ENCODE data around the gene EMP3. TPM values are rescaled to one million over a fixed set of nuclear protein-coding genes. Genes with fewer than 3 reads are reported as not detected.
"Not testable (repeated sequence)": the region's sequence is repeated elsewhere in the genome, so short reads cannot be mapped to it uniquely, and the experiment has no call there.

Gene EMP3
- total RNA-seq, 4 donors from 2014 or later, result 48.6 to 173 (median 58.9) TPM

DNA sequence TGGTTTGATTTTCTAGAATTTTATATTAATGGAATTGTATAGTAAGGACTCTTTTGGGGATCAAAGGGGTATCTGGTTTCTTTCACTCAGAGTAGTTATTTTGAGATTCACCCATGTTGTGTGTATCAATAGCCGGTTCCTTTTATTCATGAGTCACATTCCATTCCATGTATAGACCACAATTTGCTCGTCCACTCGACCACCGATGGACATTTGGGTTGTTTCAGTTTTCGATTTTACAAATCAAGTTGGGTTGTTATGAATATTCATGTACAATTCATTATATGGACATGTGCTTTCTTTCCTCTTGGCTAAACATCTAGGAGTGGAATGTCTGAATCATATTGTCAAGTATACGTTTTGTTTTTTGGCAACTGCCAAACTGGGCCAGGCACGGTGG lies 9.6 kb upstream of the EMP3 start:
- TF ChIP-seq, protein P1, sequence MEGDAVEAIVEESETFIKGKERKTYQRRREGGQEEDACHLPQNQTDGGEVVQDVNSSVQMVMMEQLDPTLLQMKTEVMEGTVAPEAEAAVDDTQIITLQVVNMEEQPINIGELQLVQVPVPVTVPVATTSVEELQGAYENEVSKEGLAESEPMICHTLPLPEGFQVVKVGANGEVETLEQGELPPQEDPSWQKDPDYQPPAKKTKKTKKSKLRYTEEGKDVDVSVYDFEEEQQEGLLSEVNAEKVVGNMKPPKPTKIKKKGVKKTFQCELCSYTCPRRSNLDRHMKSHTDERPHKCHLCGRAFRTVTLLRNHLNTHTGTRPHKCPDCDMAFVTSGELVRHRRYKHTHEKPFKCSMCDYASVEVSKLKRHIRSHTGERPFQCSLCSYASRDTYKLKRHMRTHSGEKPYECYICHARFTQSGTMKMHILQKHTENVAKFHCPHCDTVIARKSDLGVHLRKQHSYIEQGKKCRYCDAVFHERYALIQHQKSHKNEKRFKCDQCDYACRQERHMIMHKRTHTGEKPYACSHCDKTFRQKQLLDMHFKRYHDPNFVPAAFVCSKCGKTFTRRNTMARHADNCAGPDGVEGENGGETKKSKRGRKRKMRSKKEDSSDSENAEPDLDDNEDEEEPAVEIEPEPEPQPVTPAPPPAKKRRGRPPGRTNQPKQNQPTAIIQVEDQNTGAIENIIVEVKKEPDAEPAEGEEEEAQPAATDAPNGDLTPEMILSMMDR (IDR thresholded peaks at IDR 0.05), result no peak
- no peak for DNase-seq (ENCODE audit: low spot score)
- ATAC-seq (ENCODE audit: low FRiP score), result no peak

GRCh38 chr19:48317708-48317960 lies 7.7 kb upstream of the EMP3 start:
- not testable (repeated sequence) for ATAC-seq (ENCODE audit: low FRiP score); DNase-seq (ENCODE audit: low spot score)

GRCh38 chr19:48318286-48318987 lies 6.9 kb upstream of the EMP3 start:
- TF ChIP-seq, protein P1 (IDR thresholded peaks at IDR 0.05), result no peak
- no peak for DNase-seq (ENCODE audit: low spot score)
- no peak for ATAC-seq (ENCODE audit: low FRiP score)

GRCh38 chr19:48319647-48320541 lies 5.5 kb upstream of the EMP3 start:
- TF ChIP-seq, protein P1 (IDR thresholded peaks at IDR 0.05), result no peak
- peak; percentile 96 for DNase-seq (ENCODE audit: low spot score)
- ATAC-seq (ENCODE audit: low FRiP score), result peak; percentile 38

- ATAC-seq (ENCODE audit: low FRiP score) (peak; percentile 84), DNase-seq (ENCODE audit: low spot score) (peak; percentile 96)
- TF ChIP-seq, protein P1 (IDR thresholded peaks at IDR 0.05), result no peak
Measured at GRCh38 chr19:48321372-48321621, 4.1 kb upstream of the EMP3 start.

DNA sequence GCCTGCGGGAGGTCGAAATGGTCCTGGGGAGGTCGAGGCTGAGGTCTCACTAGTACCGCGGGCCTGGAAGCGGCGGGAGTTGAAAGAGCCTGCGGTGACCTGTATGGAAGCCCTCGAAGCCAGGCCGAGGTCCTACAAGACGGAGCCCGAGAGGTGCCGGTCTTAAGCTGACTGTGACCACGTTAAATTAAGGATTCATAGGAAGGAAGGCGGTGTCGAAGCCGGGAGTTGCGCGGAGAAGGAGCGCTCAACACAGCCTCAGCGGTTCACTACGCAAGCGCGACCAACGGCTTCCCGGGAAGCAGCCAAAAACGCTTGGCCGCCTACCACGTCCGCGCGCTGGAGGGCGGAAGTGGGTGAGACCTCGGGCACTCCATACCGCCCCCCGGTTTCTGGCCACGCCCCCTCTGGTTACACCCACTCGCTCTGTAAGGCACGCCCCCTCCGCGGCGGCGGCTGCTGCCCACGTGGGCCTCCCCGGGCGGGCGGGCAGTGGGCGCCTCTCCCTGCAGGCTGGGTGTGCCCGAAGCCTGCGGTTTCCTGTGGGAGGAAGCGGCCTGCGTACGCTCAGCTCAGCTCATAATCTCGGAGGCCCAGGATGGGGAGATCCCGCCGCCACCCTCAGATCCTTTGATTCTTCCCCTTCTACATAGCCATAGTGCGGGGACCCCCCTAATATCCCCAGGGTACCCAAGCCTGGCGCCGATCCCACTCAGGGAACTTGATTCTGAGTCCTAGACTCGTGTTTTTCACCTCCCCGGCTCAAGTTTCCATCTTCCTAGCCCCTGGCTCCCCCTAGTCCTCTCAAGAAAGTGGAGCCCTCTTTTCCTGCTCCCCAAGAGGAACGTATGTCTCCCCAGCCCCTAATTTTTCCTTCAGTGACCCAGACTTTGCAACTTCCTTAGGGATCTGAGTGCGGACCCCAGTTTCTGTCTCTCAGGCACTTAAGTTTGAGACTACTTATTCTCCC lies 3.4 kb upstream of the EMP3 start:
- ATAC-seq (ENCODE audit: low FRiP score), result peak; percentile 80
- peak; percentile 93 for DNase-seq (ENCODE audit: low spot score)
- TF ChIP-seq, protein P1 (IDR thresholded peaks at IDR 0.05), result no peak

Measured in omental fat pad (tissue), 4 donors.